Measurements from ENCODE around the gene GAD1. TPM values are rescaled to one million over a fixed set of nuclear protein-coding genes. Genes with fewer than 3 reads are reported as not detected.
A peak's percentile ranks its signal among the peaks of the same experiment; 100 is the strongest.

GAD1 gene
- total and polyA plus RNA-seq, 2 of the 8 experiments (the other 6 are each of a cell fraction or from before 2014, with no cell fraction given), result 0.65 to 1.0 TPM

- TF ChIP-seq CTCF (IDR thresholded peaks at IDR 0.05; ENCODE audit: control extremely low read depth in 1 of 3, insufficient read depth in 1 of 3, low read depth in 1 of 3, low read length in 3 of 3) (no peak), CREB1 (IDR thresholded peaks at IDR 0.05) (0 out of 2 replicates have a peak, but pooled peaks have one; percentile 19), TEAD4 (IDR thresholded peaks at IDR 0.05; ENCODE audit: low read depth, low read length) (no peak), JUN (IDR thresholded peaks at IDR 0.05; ENCODE audit: low read depth, low read length) (no peak), ATF3 (IDR thresholded peaks at IDR 0.05; ENCODE audit: insufficient read depth, low read depth, low read length) (no peak), RXRA (IDR thresholded peaks at IDR 0.05; ENCODE audit: insufficient read depth, low read depth, low read length) (no peak), PHF8 (conservative IDR thresholded peaks at IDR 0.05; ENCODE audit: low read depth, low read length) (no peak; the same call in 1 of the 2 replicates), JUND (IDR thresholded peaks at IDR 0.05; ENCODE audit: low read length) (no peak), CHD2 (IDR thresholded peaks at IDR 0.05; ENCODE audit: low read length) (no peak), RBBP5 (IDR thresholded peaks at IDR 0.05; ENCODE audit: borderline replicate concordance, low read depth, low read length) (peak; percentile 52; the same call in 1 of the 2 replicates), HDAC2 (IDR thresholded peaks at IDR 0.05; ENCODE audit: borderline replicate concordance in 1 of 2, low read depth in 2 of 2, low read length in 2 of 2) (no peak), POLR2A (IDR thresholded peaks at IDR 0.05; ENCODE audit: control extremely low read depth in 1 of 2, low read depth in 2 of 2, low read length in 2 of 2) (no peak), RFX5 (IDR thresholded peaks at IDR 0.05; ENCODE audit: borderline replicate concordance, low read depth, low read length) (no peak)
Measured at GRCh38 chr2:170823088-170823897, 6.6 kb downstream of the GAD1 start (continued).
